ENCODE measurements around the gene C4BPA.

- TF ChIP-seq, protein P1, sequence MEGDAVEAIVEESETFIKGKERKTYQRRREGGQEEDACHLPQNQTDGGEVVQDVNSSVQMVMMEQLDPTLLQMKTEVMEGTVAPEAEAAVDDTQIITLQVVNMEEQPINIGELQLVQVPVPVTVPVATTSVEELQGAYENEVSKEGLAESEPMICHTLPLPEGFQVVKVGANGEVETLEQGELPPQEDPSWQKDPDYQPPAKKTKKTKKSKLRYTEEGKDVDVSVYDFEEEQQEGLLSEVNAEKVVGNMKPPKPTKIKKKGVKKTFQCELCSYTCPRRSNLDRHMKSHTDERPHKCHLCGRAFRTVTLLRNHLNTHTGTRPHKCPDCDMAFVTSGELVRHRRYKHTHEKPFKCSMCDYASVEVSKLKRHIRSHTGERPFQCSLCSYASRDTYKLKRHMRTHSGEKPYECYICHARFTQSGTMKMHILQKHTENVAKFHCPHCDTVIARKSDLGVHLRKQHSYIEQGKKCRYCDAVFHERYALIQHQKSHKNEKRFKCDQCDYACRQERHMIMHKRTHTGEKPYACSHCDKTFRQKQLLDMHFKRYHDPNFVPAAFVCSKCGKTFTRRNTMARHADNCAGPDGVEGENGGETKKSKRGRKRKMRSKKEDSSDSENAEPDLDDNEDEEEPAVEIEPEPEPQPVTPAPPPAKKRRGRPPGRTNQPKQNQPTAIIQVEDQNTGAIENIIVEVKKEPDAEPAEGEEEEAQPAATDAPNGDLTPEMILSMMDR (IDR thresholded peaks at IDR 0.05), result no peak
- TF ChIP-seq POLR2A (IDR thresholded peaks at IDR 0.05), result no peak
Measured at GRCh38 chr1:207102146-207102545, 1.9 kb upstream of the C4BPA start.

Measured in uterus (tissue), 2 donors.